MCF 10A (cell line): ENCODE results near the gene NDST3. TPM values are rescaled to one million over a fixed set of nuclear protein-coding genes. Genes with fewer than 3 reads are reported as not detected.
"Not testable (repeated sequence)": the region's sequence is repeated elsewhere in the genome, so short reads cannot be mapped to it uniquely, and the experiment has no call there.

Source experiments
- BruUV-seq: library from RNA; stranded (reverse); fragments of 400-500 nt; replicated peaks from 2 replicates; lab custom pipeline; 2021; lab: Mats Ljungman, UMichigan
- CTCF ChIA-PET: fragments of 300-600 bp; sonication (Branson Sonifier 250); formaldehyde crosslinking; extraction: SDS; loops from one replicate; lab custom pipeline; 2021; ENCODE audit warnings: antibody characterized with exemption, inconsistent platforms; lab: Yijun Ruan, JAX
- POLR2A ChIA-PET: fragments of 300-600, 350-650 bp; sonication (Branson Sonifier 250); formaldehyde crosslinking; extraction: SDS; loops from one replicate; lab custom pipeline; 2020; ENCODE audit warnings: antibody characterized with exemption, inconsistent platforms; lab: Yijun Ruan, JAX
- DNase-seq: peaks from one replicate; pipeline ENCODE4 v3.0.0-alpha.2; 2018; ENCODE audit not compliant: unreplicated experiment
- H3K27ac Mint-ChIP-seq: one replicate; pipeline ENCODE4 v1.8.0; 2022; ENCODE audit warnings: mild to moderate bottlenecking, low read depth, mixed read lengths; ENCODE audit not compliant: unreplicated experiment
- H3K27me3 Mint-ChIP-seq: one replicate; pipeline ENCODE4 v1.8.0; 2022; ENCODE audit warnings: mixed read lengths; ENCODE audit not compliant: insufficient read depth, unreplicated experiment
- H3K36me3 Mint-ChIP-seq: one replicate; pipeline ENCODE4 v1.8.0; 2022; ENCODE audit warnings: mild to moderate bottlenecking, moderate library complexity, mixed read lengths; ENCODE audit not compliant: insufficient read depth, unreplicated experiment
- H3K4me1 Mint-ChIP-seq: one replicate; pipeline ENCODE4 v1.8.0; 2022; ENCODE audit warnings: mixed read lengths; ENCODE audit not compliant: insufficient read depth, unreplicated experiment
- H3K4me3 Mint-ChIP-seq: one replicate; pipeline ENCODE4 v1.8.0; 2022; ENCODE audit warnings: mild to moderate bottlenecking, moderate library complexity, mixed read lengths; ENCODE audit not compliant: unreplicated experiment
- H3K9me3 Mint-ChIP-seq: one replicate; pipeline ENCODE4 v1.8.0; 2022; ENCODE audit warnings: mixed read lengths; ENCODE audit not compliant: unreplicated experiment
- CTCF ChIP-seq: fragments of 200-600 bp; IDR thresholded peaks from one replicate; pipeline ENCODE4 v1.8.0; 2022; ENCODE audit warnings: antibody characterized with exemption, mild to moderate bottlenecking; ENCODE audit not compliant: unreplicated experiment
- intact Hi-C: fragments of 100-400 bp; cut with micrococcal nuclease; formaldehyde crosslinking; loops from 2 replicates; pipeline ENCODE4 v1.14.1; 2022
- total RNA-seq: library from RNA; stranded (reverse); gene quantifications from 2 replicates; pipeline ENCODE4 v1.2.3, GENCODE V29; 2022

The NDST3 gene
- total RNA-seq, 1 experiment from 2014 or later = not detected

GRCh38 chr4:118259111-118259510 is 224.8 kb downstream of the NDST3 start:
- ChIA-PET POLR2A (no interaction called here), CTCF (interaction anchor here (0.5 to 0.7 kb wide), 3 partner anchors 43 to 1202 kb away, joined by 3 to 4 read pairs (median 3); no protein-coding TSS in a partner anchor)
- H3K36me3 Mint-ChIP-seq = peaks cover 4% of the 10 kb centered on the region
- intact Hi-C loops = no loop called here
- BruUV-seq = no TSS peak
- DNase-seq = no peak
- H3K27me3 Mint-ChIP-seq = no peaks in the 10 kb centered on the region
- no peaks in the 10 kb centered on the region for H3K9me3 Mint-ChIP-seq
- H3K4me3 Mint-ChIP-seq = no peak overlapping the region
- no peak for TF ChIP-seq CTCF
- H3K27ac Mint-ChIP-seq = no peak overlapping the region
- H3K4me1 Mint-ChIP-seq = no peaks in the 10 kb centered on the region

- H3K4me1 Mint-ChIP-seq = no peaks in the 10 kb centered on the region
- H3K27me3 Mint-ChIP-seq = no peaks in the 10 kb centered on the region
- no peak overlapping the region for H3K4me3 Mint-ChIP-seq
- H3K27ac Mint-ChIP-seq = no peak overlapping the region
- no peak for TF ChIP-seq CTCF
- peaks cover 6% of the 10 kb centered on the region for H3K36me3 Mint-ChIP-seq
- intact Hi-C loops = no loop called here
- POLR2A ChIA-PET = no interaction called here
- H3K9me3 Mint-ChIP-seq = no peaks in the 10 kb centered on the region
- no TSS peak for BruUV-seq
- DNase-seq = no peak
- CTCF ChIA-PET = interaction anchor here (0.6 to 1.4 kb wide), 2 partner anchors 10 to 1233 kb away, joined by 4 read pairs; no protein-coding TSS in a partner anchor
Measured at GRCh38 chr4:118260309-118260708, 226.0 kb downstream of the NDST3 start.

- BruUV-seq = no TSS peak
- Mint-ChIP-seq H3K4me3 (no peak overlapping the region), H3K4me1 (no peaks in the 10 kb centered on the region), H3K36me3 (peaks cover 6% of the 10 kb centered on the region), H3K27me3 (no peaks in the 10 kb centered on the region), H3K27ac (no peak overlapping the region), H3K9me3 (no peaks in the 10 kb centered on the region)
- no peak for DNase-seq
- ChIA-PET CTCF (interaction anchor here (0.6 kb wide), 1 partner anchor 577 kb away, joined by 4 read pairs; no protein-coding TSS in a partner anchor), POLR2A (no interaction called here)
- no peak for TF ChIP-seq CTCF
- intact Hi-C loops = no loop called here
Measured at GRCh38 chr4:118264096-118264495, 229.8 kb downstream of the NDST3 start.

- Mint-ChIP-seq H3K4me3 (no peak overlapping the region), H3K27me3 (no peaks in the 10 kb centered on the region), H3K27ac (no peak overlapping the region), H3K36me3 (peaks cover 6% of the 10 kb centered on the region), H3K9me3 (no peaks in the 10 kb centered on the region), H3K4me1 (no peaks in the 10 kb centered on the region)
- DNase-seq = no peak
- no peak for TF ChIP-seq CTCF
- ChIA-PET CTCF (interaction anchor here (0.5 kb wide), 1 partner anchor 1695 kb away, joined by 3 read pairs; no protein-coding TSS in a partner anchor), POLR2A (no interaction called here)
- intact Hi-C loops = no loop called here
- no TSS peak for BruUV-seq
Measured at GRCh38 chr4:118265312-118266144, 231.2 kb downstream of the NDST3 start.

GRCh38 chr4:118266145-118266496 is 231.8 kb downstream of the NDST3 start:
- POLR2A ChIA-PET, intact Hi-C loops, H3K36me3 Mint-ChIP-seq, H3K4me1 Mint-ChIP-seq, H3K4me3 Mint-ChIP-seq, H3K27ac Mint-ChIP-seq, BruUV-seq, H3K27me3 Mint-ChIP-seq, DNase-seq, H3K9me3 Mint-ChIP-seq: not testable (repeated sequence)
- CTCF ChIA-PET = interaction anchor here (0.5 to 1.3 kb wide), 4 partner anchors 189 to 1695 kb away, joined by 3 to 5 read pairs (median 4); partner anchors contain the start of gene NDST3
